H1 (cell line): ENCODE results near the gene LOXL1. TPM values are rescaled to one million over a fixed set of nuclear protein-coding genes. Genes with fewer than 3 reads are reported as not detected.

Experiments
- CTCF ChIA-PET: fragments of 300-600 bp; sonication (Branson Sonifier 250); formaldehyde crosslinking; loops from one replicate; lab custom pipeline; 2021; ENCODE audit not compliant: partially characterized antibody; lab: Charles Lee
- POLR2A ChIA-PET: fragments of 300-600 bp; sonication (Branson Sonifier 250); formaldehyde crosslinking; loops from one replicate; lab custom pipeline; 2021; ENCODE audit warnings: inconsistent platforms; ENCODE audit not compliant: partially characterized antibody; lab: Charles Lee
- DNase-seq, 2 experiments: peaks; one replicate each; pipeline versions ENCODE4 v3.0.0 to v3.0.0-alpha.2; 2010 to 2022; ENCODE audit warnings: low spot score in 2 of 2, low read depth in 1 of 2, mixed read lengths in 1 of 2
- FAIRE-seq: peaks from 2 replicates; lab custom pipeline; 2011; peaks lifted over from hg19 to GRCh38; lab: Jason Lieb, UNC
- H2AFZ ChIP-seq: 2 replicates; pipeline ENCODE4 v1.8.1; 2012; ENCODE audit warnings: low read length, inconsistent platforms
- H2AK5ac ChIP-seq: 2 replicates; pipeline ENCODE4 v1.6.1; 2013; ENCODE audit warnings: low read depth, low read length
- H2BK120ac ChIP-seq: replicated peaks from 2 replicates; pipeline ENCODE3; 2013; ENCODE audit warnings: low read depth, low read length, inconsistent platforms
- H2BK12ac ChIP-seq: 2 replicates; pipeline ENCODE4 v1.6.1; 2013; ENCODE audit warnings: low read depth, low read length
- H2BK15ac ChIP-seq: 2 replicates; pipeline ENCODE4 v1.6.1; 2013; ENCODE audit warnings: low read length
- H2BK20ac ChIP-seq: 2 replicates; pipeline ENCODE4 v1.6.1; 2013; ENCODE audit warnings: low read length
- H2BK5ac ChIP-seq: 2 replicates; pipeline ENCODE4 v1.6.1; 2013; ENCODE audit warnings: low read depth, low read length
- H3K14ac ChIP-seq: 2 replicates; pipeline ENCODE4 v1.6.1; 2013; ENCODE audit warnings: inconsistent platforms; ENCODE audit not compliant: insufficient read length
- H3K18ac ChIP-seq: 2 replicates; pipeline ENCODE4 v1.6.1; 2013; ENCODE audit warnings: low read length; ENCODE audit errors: extremely low read depth
- H3K23ac ChIP-seq: 2 replicates; pipeline ENCODE4 v1.6.1; 2013; ENCODE audit warnings: inconsistent platforms; ENCODE audit not compliant: insufficient read length
- H3K23me2 ChIP-seq: 2 replicates; pipeline ENCODE4 v1.6.1; 2013; ENCODE audit warnings: low read depth, low read length
- H3K27ac ChIP-seq: 2 replicates; pipeline ENCODE4 v1.6.1; 2011; ENCODE audit warnings: low read depth, low read length, inconsistent platforms
- H3K27me3 ChIP-seq, 4 experiments: replicated peaks in 1 of 4; 1 replicate in 1 of 4; 2 replicates in 3 of 4; pipeline versions ENCODE4 v1.6.1 to v1.8.1; 2011 to 2013; ENCODE audit warnings: low read length in 3 of 4, mild to moderate bottlenecking in 3 of 4, inconsistent platforms in 2 of 4, mixed read lengths in 2 of 4, moderate library complexity in 1 of 4; ENCODE audit not compliant: control insufficient read depth in 3 of 4, insufficient read depth in 3 of 4; ENCODE audit errors: extremely low read depth in 1 of 4
- H3K36me3 ChIP-seq, 4 experiments: 2 replicates each; pipeline versions ENCODE4 v1.6.1 to v1.8.1; 2011 to 2013; ENCODE audit warnings: mild to moderate bottlenecking in 4 of 4, low read length in 3 of 4, moderate library complexity in 2 of 4, control low read depth in 1 of 4, inconsistent platforms in 1 of 4; ENCODE audit not compliant: insufficient read depth in 4 of 4, control insufficient read depth in 2 of 4
- H3K4ac ChIP-seq: replicated peaks from 2 replicates; pipeline ENCODE3; 2013; ENCODE audit warnings: low read length, low read depth, mixed read lengths, inconsistent platforms; ENCODE audit not compliant: insufficient read length
- H3K4me1 ChIP-seq, 4 experiments: replicated peaks in 1 of 4; 1 replicate in 1 of 4; 2 replicates in 3 of 4; pipeline versions ENCODE4 v1.6.1 to v1.8.1; 2011 to 2013; ENCODE audit warnings: low read length in 3 of 4, inconsistent platforms in 2 of 4, mixed read lengths in 1 of 4; ENCODE audit not compliant: insufficient read depth in 4 of 4, control insufficient read depth in 3 of 4
- H3K4me2 ChIP-seq, 2 experiments: 2 replicates each; pipeline versions ENCODE4 v1.6.1 to v1.8.1; 2011 to 2013; ENCODE audit warnings: low read depth in 2 of 2, low read length in 2 of 2, control low read depth in 1 of 2, inconsistent platforms in 1 of 2, mild to moderate bottlenecking in 1 of 2; ENCODE audit not compliant: insufficient read depth in 1 of 2
- H3K4me3 ChIP-seq, 4 experiments: fragments of 200-600, 300-600 bp in 1 of 4; sonication (generic), shearing (Covaris generic), sonication (Bioruptor Twin) in 1 of 4; 2 replicates each; pipeline versions ENCODE4 v1.5.1 to v1.8.1; 2011 to 2016; ENCODE audit warnings: low read length in 4 of 4, low read depth in 3 of 4, control low read depth in 2 of 4, inconsistent platforms in 2 of 4, mild to moderate bottlenecking in 2 of 4, mixed read lengths in 1 of 4, moderate library complexity in 1 of 4; ENCODE audit not compliant: insufficient read depth in 2 of 4; ENCODE audit errors: extremely low read depth in 1 of 4
- H3K56ac ChIP-seq: replicated peaks from 2 replicates; pipeline ENCODE3; 2013; ENCODE audit warnings: low read depth, mild to moderate bottlenecking, mixed read lengths, low read length, inconsistent platforms; ENCODE audit not compliant: insufficient read length
- H3K79me1 ChIP-seq: 2 replicates; pipeline ENCODE4 v1.6.1; 2013; ENCODE audit warnings: low read depth, low read length, control low read depth
- H3K79me2 ChIP-seq, 2 experiments: 2 replicates each; pipeline versions ENCODE4 v1.6.1 to v1.8.1; 2012 to 2013; ENCODE audit warnings: low read length in 2 of 2, mild to moderate bottlenecking in 2 of 2, inconsistent platforms in 1 of 2; ENCODE audit not compliant: insufficient read depth in 2 of 2, control insufficient read depth in 1 of 2
- H3K9ac ChIP-seq, 4 experiments: replicated peaks in 1 of 4; 1 replicate in 1 of 4; 2 replicates in 3 of 4; pipeline versions ENCODE4 v1.6.1 to v1.8.1; 2011 to 2013; ENCODE audit warnings: low read depth in 3 of 4, low read length in 3 of 4, control low read depth in 2 of 4, mild to moderate bottlenecking in 2 of 4, moderate library complexity in 2 of 4, inconsistent platforms in 1 of 4; ENCODE audit errors: extremely low read depth in 1 of 4
- H3K9me3 ChIP-seq, 2 experiments: 2 replicates each; pipeline versions ENCODE4 v1.6.1 to v1.8.1; 2012 to 2013; ENCODE audit warnings: mild to moderate bottlenecking in 2 of 2, moderate library complexity in 2 of 2, control low read depth in 1 of 2, inconsistent platforms in 1 of 2, low read depth in 1 of 2, low read length in 1 of 2, mixed read lengths in 1 of 2; ENCODE audit not compliant: insufficient read depth in 2 of 2
- H4K20me1 ChIP-seq, 2 experiments: replicated peaks in 1 of 2; 2 replicates each; pipeline versions ENCODE3 to v1.8.1; 2011 to 2013; ENCODE audit warnings: inconsistent platforms in 2 of 2, low read length in 2 of 2, mild to moderate bottlenecking in 1 of 2; ENCODE audit not compliant: insufficient read depth in 2 of 2, control insufficient read depth in 1 of 2
- H4K5ac ChIP-seq: 2 replicates; pipeline ENCODE4 v1.6.1; 2013; ENCODE audit warnings: low read length, low read depth, mixed read lengths, inconsistent platforms; ENCODE audit not compliant: insufficient read length
- H4K8ac ChIP-seq: 2 replicates; pipeline ENCODE4 v1.8.0; 2013; ENCODE audit warnings: mild to moderate bottlenecking, moderate library complexity, low read length, inconsistent platforms; ENCODE audit not compliant: insufficient read depth; ENCODE audit errors: extremely low read depth
- H4K91ac ChIP-seq: replicated peaks from 2 replicates; pipeline ENCODE3; 2013; ENCODE audit warnings: low read length, mixed read lengths, inconsistent platforms; ENCODE audit not compliant: insufficient read length
- BACH1 ChIP-seq: IDR thresholded peaks from 2 replicates; pipeline ENCODE4 v1.6.1; 2012; ENCODE audit warnings: low read length, improper control_type of control experiment
- CEBPB ChIP-seq: IDR thresholded peaks from 2 replicates; pipeline ENCODE4 v1.6.1; 2012; ENCODE audit warnings: low read depth, low read length
- CHD1 ChIP-seq: IDR thresholded peaks from 2 replicates; pipeline ENCODE4 v1.6.1; 2012; ENCODE audit warnings: low read depth, low read length, improper control_type of control experiment
- GABPA ChIP-seq: IDR thresholded peaks from 2 replicates; pipeline ENCODE4 v1.6.1; 2011; ENCODE audit warnings: mild to moderate bottlenecking, low read length, moderate library complexity, borderline replicate concordance; ENCODE audit not compliant: insufficient read depth
- GTF2F1 ChIP-seq: IDR thresholded peaks from 2 replicates; pipeline ENCODE4 v1.6.1; 2012; ENCODE audit warnings: low read depth, low read length, improper control_type of control experiment, borderline replicate concordance
- JUN ChIP-seq: IDR thresholded peaks from 2 replicates; pipeline ENCODE4 v1.6.1; 2011; ENCODE audit warnings: low read depth, mild to moderate bottlenecking, improper control_type of control experiment, low read length
- JUND ChIP-seq: IDR thresholded peaks from 2 replicates; pipeline ENCODE4 v1.6.1; 2011; ENCODE audit warnings: mild to moderate bottlenecking, improper control_type of control experiment, low read length
- KDM1A ChIP-seq: fragments of 200-600, 300-600 bp; sonication (generic); IDR thresholded peaks from 2 replicates; pipeline ENCODE4 v1.7.1; 2016; ENCODE audit warnings: mild to moderate bottlenecking, low read length, borderline replicate concordance
- KDM4A ChIP-seq: IDR thresholded peaks from one replicate; pipeline ENCODE4 v1.7.1; 2012; ENCODE audit warnings: low read depth, mild to moderate bottlenecking, moderate library complexity, low read length, inconsistent platforms; ENCODE audit not compliant: severe bottlenecking
- POLR2AphosphoS5 ChIP-seq: IDR thresholded peaks from 2 replicates; pipeline ENCODE4 v1.6.1; 2011; ENCODE audit warnings: low read depth, low read length
- RNF2 ChIP-seq: fragments of 200-900, 300-1000 bp; sonication (generic); IDR thresholded peaks from 2 replicates; pipeline ENCODE4 v1.7.1; 2016; ENCODE audit warnings: borderline replicate concordance, low read depth, mild to moderate bottlenecking, antibody characterized with exemption, low read length; ENCODE audit not compliant: poor library complexity, severe bottlenecking; ENCODE audit errors: missing control alignments
- SP2 ChIP-seq: IDR thresholded peaks from 2 replicates; pipeline ENCODE4 v1.6.1; 2012; ENCODE audit warnings: mild to moderate bottlenecking, low read length, inconsistent platforms
- SP4 ChIP-seq: IDR thresholded peaks from 2 replicates; pipeline ENCODE4 v1.6.1; 2012; ENCODE audit warnings: low read length, inconsistent platforms
- WGBS, 2 experiments: shearing (Covaris generic) in 1 of 2; methylation state at CpG; one replicate each; pipeline versions ENCODE4 v1.1.6 to v1.1.7; 2013 to 2015; ENCODE audit warnings: low lambda C conversion rate in 2 of 2, mixed read lengths in 2 of 2, inconsistent platforms in 1 of 2, low coverage in 1 of 2, missing lambda C conversion rate in 1 of 2; ENCODE audit not compliant: insufficient replicate concordance in 2 of 2, insufficient coverage in 1 of 2, insufficient read length in 1 of 2; ENCODE audit errors: extremely low coverage in 1 of 2, missing lambda C conversion rate in 1 of 2; 5-methylcytosine and 5-hydroxymethylcytosine counted together
- polyA plus RNA-seq, 7 experiments: library from polyadenylated mRNA; depleted of rRNA in 3 of 7; stranded (reverse) in 5 of 7; unstranded in 2 of 7; fragments of >200 nt in 5 of 7; fragments of 200-250 nt in 2 of 7; gene quantifications; 1 replicate in 5 of 7; 2 replicates in 1 of 7; 4 replicates in 1 of 7; pipeline versions ENCODE4 v1.2.1 to v1.2.3, GENCODE V29; 2011 to 2013; ENCODE audit warnings: missing spikeins in 2 of 7, mixed read lengths in 2 of 7
- total RNA-seq: library from RNA; stranded (reverse); fragmentation: NEBNext Ultra II Directional; extraction: Animal tissue kit (Norgen Biotek cat#: 25700); gene quantifications from 2 replicates; pipeline ENCODE4 v1.2.1, GENCODE V29; 2021
- TF ChIP-seq, protein P1 (sequence below): IDR thresholded peaks from 2 replicates; pipeline ENCODE4 v1.6.1; 2012; ENCODE audit warnings: inconsistent platforms

The LOXL1 gene
- total and polyA plus RNA-seq, 2 of the 8 experiments (the other 6 are each of a cell fraction or from before 2014, with no cell fraction given), result 8.1 to 14.4 TPM

DNA sequence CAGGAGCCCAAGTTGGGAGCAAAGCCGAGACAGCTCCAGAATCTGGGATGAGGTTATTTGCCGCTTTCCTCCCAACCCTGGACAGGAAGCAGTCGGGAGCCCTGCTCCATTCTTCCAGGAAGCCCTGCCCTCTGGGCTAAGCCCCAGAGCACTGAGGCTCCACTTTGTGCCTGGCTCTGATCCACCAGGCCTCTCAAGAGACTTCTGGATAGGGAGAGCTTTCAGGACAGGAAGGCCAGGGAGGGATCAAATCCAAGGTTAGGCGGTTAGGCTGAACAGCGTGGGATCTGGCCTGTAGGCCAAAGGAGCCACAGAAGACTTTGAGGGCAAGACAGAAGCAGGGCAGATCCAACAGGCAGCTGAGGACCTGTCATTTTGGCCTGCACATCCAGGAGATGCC is 65.0 kb downstream of the LOXL1 start:
- no peak overlapping the region for H3K9ac ChIP-seq
- H3K23ac ChIP-seq, result no peak overlapping the region
- DNase-seq, result no peak
- no peak overlapping the region for H4K8ac ChIP-seq
- no peaks in the 10 kb centered on the region for H3K36me3 ChIP-seq
- peaks cover 0 to 3% of the 10 kb centered on the region in 2 experiments for H4K20me1 ChIP-seq
- TF ChIP-seq KDM1A, result no peak
- no peak for TF ChIP-seq GTF2F1
- no peak for TF ChIP-seq SP2
- TF ChIP-seq, protein P1, sequence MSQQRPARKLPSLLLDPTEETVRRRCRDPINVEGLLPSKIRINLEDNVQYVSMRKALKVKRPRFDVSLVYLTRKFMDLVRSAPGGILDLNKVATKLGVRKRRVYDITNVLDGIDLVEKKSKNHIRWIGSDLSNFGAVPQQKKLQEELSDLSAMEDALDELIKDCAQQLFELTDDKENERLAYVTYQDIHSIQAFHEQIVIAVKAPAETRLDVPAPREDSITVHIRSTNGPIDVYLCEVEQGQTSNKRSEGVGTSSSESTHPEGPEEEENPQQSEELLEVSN, result no peak
- TF ChIP-seq RNF2, result no peak
- TF ChIP-seq GABPA, result no peak
- no peak for TF ChIP-seq KDM4A
- TF ChIP-seq BACH1, result no peak
- TF ChIP-seq CHD1, result no peak
- TF ChIP-seq CEBPB, result no peak
- TF ChIP-seq JUND, result no peak
- no peak for TF ChIP-seq JUN
- TF ChIP-seq SP4, result no peak
- TF ChIP-seq POLR2AphosphoS5, result no peak
- H2BK12ac ChIP-seq, result no peak overlapping the region
- ChIA-PET CTCF (interaction anchor here (0.6 to 11.4 kb wide), 7 partner anchors 10 to 615 kb away, joined by 3 to 167 read pairs (median 5); no protein-coding TSS in a partner anchor), POLR2A (no interaction called here)
- H2AK5ac ChIP-seq, result no peak overlapping the region
- no peak overlapping the region for H3K18ac ChIP-seq
- H3K23me2 ChIP-seq, result peaks cover 11% of the 10 kb centered on the region; the same call in 1 of the 2 replicates
- peaks cover 0 to 7% (median under 1%) of the 10 kb centered on the region in 4 experiments; a peak in 4 of 7 replicates for H3K4me1 ChIP-seq
- no peak overlapping the region for H2BK5ac ChIP-seq
- H3K56ac ChIP-seq, result no peak overlapping the region
- FAIRE-seq, result no peak
- H2BK120ac ChIP-seq, result no peak overlapping the region
- 88% methylated on average over 5 of the region's 5 CpGs; no CpG with 5 or more reads in 1 of the 2 experiments for whole genome bisulfite sequencing, 2 experiments
- H3K27ac ChIP-seq, result no peak overlapping the region
- H3K4ac ChIP-seq, result no peak overlapping the region
- no peaks in the 10 kb centered on the region for H3K9me3 ChIP-seq
- no peak overlapping the region for H4K91ac ChIP-seq
- H3K4me3 ChIP-seq, result peak overlapping the region; percentile 33 to 90 (median 62); a peak in 7 of 8 replicates
- no peaks in the 10 kb centered on the region for H3K79me1 ChIP-seq
- H3K27me3 ChIP-seq, result peaks cover 0 to 8% (median 1%) of the 10 kb centered on the region in 4 experiments; a peak in 1 of 7 replicates
- no peak overlapping the region for H2AFZ ChIP-seq
- no peak overlapping the region for H2BK20ac ChIP-seq
- H3K79me2 ChIP-seq, result peaks cover 0 to 8% of the 10 kb centered on the region in 2 experiments; a peak in 2 of 4 replicates
- H3K4me2 ChIP-seq, result peak overlapping the region; percentile 46 to 92
- H4K5ac ChIP-seq, result no peak overlapping the region
- no peak overlapping the region for H3K14ac ChIP-seq
- no peak overlapping the region for H2BK15ac ChIP-seq
